NOMO-1 (cell line): ENCODE results near the gene SLC2A4RG.

Experiments
- DNase-seq, 2 experiments: peaks; one replicate each; lab custom pipeline; 2025; ENCODE audit not compliant: unreplicated experiment in 2 of 2; lab: John Stamatoyannopoulos, UW

SLC2A4RG gene

GRCh38 chr20:63739130-63740069, at the start of gene SLC2A4RG:
Gene SLC2A4RG (plus strand): TSS chr20:63739776. CDS start chr20:63739913, 137 bp downstream.
- peak; percentile 68 to 85 for DNase-seq

- no peak for DNase-seq
These were observed 49.3 kb upstream of the SLC2A4RG start for GRCh38 chr20:63690003-63690897.

GRCh38 chr20:63690898-63691710, 48.5 kb upstream of the SLC2A4RG start:
- no peak for DNase-seq

GRCh38 chr20:63691711-63692435, 47.7 kb upstream of the SLC2A4RG start:
- DNase-seq: no peak

- no peak for DNase-seq
These were observed 47.0 kb upstream of the SLC2A4RG start for GRCh38 chr20:63692436-63693082.

GRCh38 chr20:63693083-63693732, 46.4 kb upstream of the SLC2A4RG start:
- no peak for DNase-seq

- DNase-seq: no peak
These were observed 45.6 kb upstream of the SLC2A4RG start for GRCh38 chr20:63693733-63694583.

GRCh38 chr20:63694584-63695423, 44.8 kb upstream of the SLC2A4RG start:
- no peak for DNase-seq

GRCh38 chr20:63695424-63696305, 43.9 kb upstream of the SLC2A4RG start:
- no peak for DNase-seq

GRCh38 chr20:63696306-63696627, 43.3 kb upstream of the SLC2A4RG start:
- no peak for DNase-seq

- no peak for DNase-seq
These were observed 42.8 kb upstream of the SLC2A4RG start, which contains the start of gene TNFRSF6B for GRCh38 chr20:63696628-63697356. Gene TNFRSF6B (plus strand): TSS chr20:63696652. CDS start chr20:63696768, 116 bp downstream.

GRCh38 chr20:63697357-63697867, 42.2 kb upstream of the SLC2A4RG start:
- no peak for DNase-seq

- DNase-seq: no peak
These were observed 41.6 kb upstream of the SLC2A4RG start for GRCh38 chr20:63697868-63698545.

GRCh38 chr20:63698739-63699465, 40.7 kb upstream of the SLC2A4RG start:
- no peak for DNase-seq
